DMS153 (cell line): ENCODE measurements around the gene GALK2.

Source experiments
- DNase-seq: peaks from one replicate; lab custom pipeline; 2025; lab: John Stamatoyannopoulos, UW

Gene GALK2

GRCh38 chr15:49282366-49282765 is 112.3 kb downstream of the GALK2 start:
- no peak for DNase-seq

GRCh38 chr15:49286649-49287404 is 116.8 kb downstream of the GALK2 start:
- DNase-seq: no peak

- no peak for DNase-seq
Observed at GRCh38 chr15:49287481-49287880, 117.4 kb downstream of the GALK2 start.

- no peak for DNase-seq
Observed at GRCh38 chr15:49288391-49288790, 118.3 kb downstream of the GALK2 start.

- no peak for DNase-seq
Observed at GRCh38 chr15:49290191-49290590, 120.1 kb downstream of the GALK2 start.

- no peak for DNase-seq
Observed at GRCh38 chr15:49293941-49294340, 123.9 kb downstream of the GALK2 start.

GRCh38 chr15:49296258-49296657 is 126.2 kb downstream of the GALK2 start:
- DNase-seq: no peak

GRCh38 chr15:49297584-49297983 is 127.5 kb downstream of the GALK2 start:
- no peak for DNase-seq

GRCh38 chr15:49300856-49301255 is 130.8 kb downstream of the GALK2 start:
- no peak for DNase-seq

- no peak for DNase-seq
Observed at GRCh38 chr15:49301562-49301961, 131.5 kb downstream of the GALK2 start.

GRCh38 chr15:49303003-49303402 is 133.0 kb downstream of the GALK2 start:
- DNase-seq: no peak

- no peak for DNase-seq
Observed at GRCh38 chr15:49306551-49306950, 136.5 kb downstream of the GALK2 start.

- no peak for DNase-seq
Observed at GRCh38 chr15:49308686-49309085, 138.6 kb downstream of the GALK2 start.

- no peak for DNase-seq
Observed at GRCh38 chr15:49309889-49310288, 139.8 kb downstream of the GALK2 start.

- DNase-seq: no peak
Observed at GRCh38 chr15:49313650-49314049, 143.6 kb downstream of the GALK2 start.

GRCh38 chr15:49314716-49315115 is 144.7 kb downstream of the GALK2 start:
- DNase-seq: no peak

GRCh38 chr15:49315391-49315823 is 145.4 kb downstream of the GALK2 start:
- DNase-seq: no peak

- no peak for DNase-seq
Observed at GRCh38 chr15:49320351-49320750, 150.3 kb downstream of the GALK2 start.

- DNase-seq: no peak
Observed at GRCh38 chr15:49323207-49323606, 153.2 kb downstream of the GALK2 start.

GRCh38 chr15:49327927-49328326 is 157.9 kb downstream of the GALK2 start:
- no peak for DNase-seq

- no peak for DNase-seq
Observed at GRCh38 chr15:49328941-49329340, 158.9 kb downstream of the GALK2 start.

GRCh38 chr15:49330166-49330565 is 160.1 kb downstream of the GALK2 start:
- no peak for DNase-seq

- no peak for DNase-seq
Observed at GRCh38 chr15:49331442-49331841, 161.4 kb downstream of the GALK2 start.

- DNase-seq: no peak
Observed at GRCh38 chr15:49331951-49332350, 161.9 kb downstream of the GALK2 start.
